SK-N-MC (cell line): ENCODE measurements around the gene NLRC4.

Source experiments
- EZH2 ChIP-seq: fragments of 200-600 bp; sonication (generic); IDR thresholded peaks from one replicate; pipeline ENCODE4 v1.6.1; 2017; ENCODE audit warnings: antibody characterized with exemption
- FOXP2 ChIP-seq: optimal IDR thresholded peaks from 2 replicates; pipeline ENCODE3; 2011; ENCODE audit warnings: mild to moderate bottlenecking, moderate library complexity; ENCODE audit not compliant: insufficient read depth; ENCODE audit errors: extremely low read length, control extremely low read depth
- POLR2AphosphoS5 ChIP-seq: IDR thresholded peaks from 2 replicates; pipeline ENCODE4 v1.6.1; 2012; ENCODE audit warnings: mild to moderate bottlenecking, low read depth, low read length, borderline replicate concordance

DNA sequence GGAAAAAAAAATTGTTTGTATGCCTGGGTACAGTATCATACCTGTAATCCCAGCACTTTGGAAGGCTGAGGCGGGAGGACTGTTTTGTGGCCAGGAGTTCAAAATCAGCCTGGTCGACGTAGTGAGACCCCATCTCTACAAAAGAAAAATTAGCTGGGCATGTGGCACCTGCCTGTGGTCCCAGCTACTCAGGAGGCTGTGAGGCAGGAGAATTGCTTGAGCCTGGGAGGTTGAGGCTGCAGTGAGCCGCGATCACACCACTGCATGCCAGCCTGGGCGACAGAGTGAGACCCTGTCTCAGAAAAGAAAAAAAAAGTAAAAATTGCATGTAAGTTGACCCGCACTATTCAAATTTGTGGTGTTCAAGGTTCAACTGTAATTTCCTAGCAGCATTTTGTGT lies 45.9 kb upstream of the NLRC4 start:
- TF ChIP-seq POLR2AphosphoS5: no peak
- no peak for TF ChIP-seq EZH2
- no peak for TF ChIP-seq FOXP2
